T-helper 1 cell (primary cell): ENCODE measurements around the gene LARP1.
"Not testable (repeated sequence)": the region's sequence is repeated elsewhere in the genome, so short reads cannot be mapped to it uniquely, and the experiment has no call there.

Experiments used
- DNase-seq, 5 donors: peaks; one replicate each; pipeline ENCODE4 v3.0.0-alpha.2; 2012 to 2020

Gene LARP1

GRCh38 chr5:154735362-154735761, 19.8 kb upstream of the LARP1 start:
- not testable (repeated sequence) for DNase-seq

GRCh38 chr5:154736372-154736771, 18.8 kb upstream of the LARP1 start:
- DNase-seq, result not testable (repeated sequence)

- no peak for DNase-seq
These were observed 17.4 kb upstream of the LARP1 start for GRCh38 chr5:154737667-154738320.

- no peak for DNase-seq
These were observed 14.7 kb upstream of the LARP1 start for GRCh38 chr5:154740483-154740882.

GRCh38 chr5:154740957-154741356, 14.2 kb upstream of the LARP1 start:
- DNase-seq, result no peak

- DNase-seq, result no peak
These were observed 13.8 kb upstream of the LARP1 start for GRCh38 chr5:154741415-154741814.

GRCh38 chr5:154743812-154744211, 11.4 kb upstream of the LARP1 start:
- no peak for DNase-seq

GRCh38 chr5:154745349-154745748, 9.8 kb upstream of the LARP1 start:
- no peak for DNase-seq

GRCh38 chr5:154749491-154749890, 5.7 kb upstream of the LARP1 start:
- no peak for DNase-seq

GRCh38 chr5:154750641-154751040, 4.5 kb upstream of the LARP1 start:
- not testable (repeated sequence) for DNase-seq

GRCh38 chr5:154751854-154752253, 3.3 kb upstream of the LARP1 start:
- DNase-seq, result no peak

- no peak for DNase-seq
These were observed 1.4 kb upstream of the LARP1 start for GRCh38 chr5:154753792-154754191.

GRCh38 chr5:154754460-154755360, 467 bp upstream of the LARP1 start:
- DNase-seq, result peak; percentile 99

- peak; percentile 9 to 31 (median 17) for DNase-seq
These were observed 1.1 kb downstream of the LARP1 start for GRCh38 chr5:154756009-154756867.

GRCh38 chr5:154756868-154757813, 2.0 kb downstream of the LARP1 start:
- DNase-seq, result peak; percentile 29 to 48 (median 32)

GRCh38 chr5:154757814-154758406, 2.7 kb downstream of the LARP1 start:
- peak in 4 of 5 donors; percentile 21 to 31 (median 24) for DNase-seq

GRCh38 chr5:154758493-154758892, 3.3 kb downstream of the LARP1 start:
- DNase-seq, result no peak

- no peak for DNase-seq
These were observed 3.8 kb downstream of the LARP1 start for GRCh38 chr5:154758977-154759376.

- not testable (repeated sequence) for DNase-seq
These were observed 4.7 kb downstream of the LARP1 start for GRCh38 chr5:154759868-154760267.

GRCh38 chr5:154761046-154761736, 6.0 kb downstream of the LARP1 start:
- peak in 2 of 5 donors; percentile 7 to 13 for DNase-seq

GRCh38 chr5:154762261-154762660, 7.1 kb downstream of the LARP1 start:
- no peak for DNase-seq
